HG03060 (cell line): ENCODE results near the gene ADSL.

Experiments
- ATAC-seq: cut with Tn5 transposase; IDR thresholded peaks from one replicate; pipeline ENCODE4 v1.9.1; 2021; ENCODE audit warnings: low read depth, moderate number of reproducible peaks; ENCODE audit not compliant: unreplicated experiment

ADSL gene

GRCh38 chr22:40403141-40403540 lies 56.8 kb downstream of the ADSL start:
- no peak for ATAC-seq

GRCh38 chr22:40403651-40404050 lies 57.4 kb downstream of the ADSL start:
- no peak for ATAC-seq

GRCh38 chr22:40404251-40405177 lies 58.2 kb downstream of the ADSL start:
- ATAC-seq: no peak

- ATAC-seq: no peak
Measured at GRCh38 chr22:40405178-40406062, 59.1 kb downstream of the ADSL start.

- no peak for ATAC-seq
Measured at GRCh38 chr22:40406063-40406890, 60.0 kb downstream of the ADSL start.

GRCh38 chr22:40407021-40407761 lies 60.9 kb downstream of the ADSL start:
- no peak for ATAC-seq

GRCh38 chr22:40407831-40408717 lies 61.8 kb downstream of the ADSL start:
- ATAC-seq: no peak

- no peak for ATAC-seq
Measured at GRCh38 chr22:40408718-40409612, 62.7 kb downstream of the ADSL start.

- no peak for ATAC-seq
Measured at GRCh38 chr22:40409613-40410113, 63.4 kb downstream of the ADSL start.

- no peak for ATAC-seq
Measured at GRCh38 chr22:40410272-40410671, 64.0 kb downstream of the ADSL start.

- no peak for ATAC-seq
Measured at GRCh38 chr22:40410731-40411505, 64.6 kb downstream of the ADSL start.

- ATAC-seq: no peak
Measured at GRCh38 chr22:40411506-40411861, 65.2 kb downstream of the ADSL start.

GRCh38 chr22:40412441-40412840 lies 66.1 kb downstream of the ADSL start:
- peak; percentile 56 for ATAC-seq

GRCh38 chr22:40413873-40414272 lies 67.6 kb downstream of the ADSL start:
- no peak for ATAC-seq

- ATAC-seq: no peak
Measured at GRCh38 chr22:40414311-40414710, 68.0 kb downstream of the ADSL start.

- ATAC-seq: no peak
Measured at GRCh38 chr22:40414838-40415505, 68.7 kb downstream of the ADSL start.
